Endothelial cell of umbilical vein (primary cell): ENCODE measurements around the gene RPGR. TPM values are rescaled to one million over a fixed set of nuclear protein-coding genes. Genes with fewer than 3 reads are reported as not detected.

Source experiments
- BruUV-seq: library from RNA; stranded (reverse); fragments of 400-500 nt; replicated peaks from 2 replicates; lab custom pipeline; 2021; lab: Mats Ljungman, UMichigan
- CTCF ChIA-PET: fragments of 300-600, 350-600 bp; sonication (Branson Sonifier 250); formaldehyde crosslinking; loops from one replicate; lab custom pipeline; 2021; ENCODE audit warnings: antibody characterized with exemption, inconsistent platforms; lab: Charles Lee
- POLR2A ChIA-PET: fragments of 300-600, 350-600 bp; sonication (Branson Sonifier 250); formaldehyde crosslinking; loops from one replicate; lab custom pipeline; 2021; ENCODE audit warnings: antibody characterized with exemption, inconsistent platforms; lab: Charles Lee
- DNase-seq: peaks from one replicate; pipeline ENCODE4 v3.0.0-alpha.2; 2011; ENCODE audit warnings: low read depth, low spot score
- FAIRE-seq: peaks from 2 replicates; lab custom pipeline; 2011; peaks lifted over from hg19 to GRCh38; lab: Jason Lieb, UNC
- H2AFZ ChIP-seq: 2 replicates; pipeline ENCODE4 v1.6.0; 2012; ENCODE audit warnings: low read depth, low read length, control low read depth, inconsistent platforms
- H3K27ac ChIP-seq: 2 replicates; pipeline ENCODE4 v1.5.1; 2011; ENCODE audit warnings: low read depth, mild to moderate bottlenecking, control low read depth, low read length, moderate library complexity; ENCODE audit not compliant: insufficient read depth
- H3K27me3 ChIP-seq, 2 experiments: 2 replicates each; pipeline versions ENCODE4 v1.6.0 to v1.6.1; 2011; ENCODE audit warnings: low read length in 2 of 2, mixed read lengths in 1 of 2; ENCODE audit not compliant: control insufficient read depth in 2 of 2, insufficient read depth in 2 of 2
- H3K36me3 ChIP-seq, 2 experiments: 2 replicates in 1 of 2; 3 replicates in 1 of 2; pipeline ENCODE4 v1.5.1; 2011; ENCODE audit warnings: low read length in 2 of 2, mild to moderate bottlenecking in 1 of 2, moderate library complexity in 1 of 2; ENCODE audit not compliant: control insufficient read depth in 2 of 2, insufficient read depth in 2 of 2; ENCODE audit errors: extremely low read depth in 1 of 2
- H3K4me1 ChIP-seq: 3 replicates; pipeline ENCODE4 v1.5.1; 2011; ENCODE audit warnings: mild to moderate bottlenecking, low read length; ENCODE audit not compliant: control insufficient read depth, insufficient read depth; ENCODE audit errors: extremely low read depth
- H3K4me2 ChIP-seq: 2 replicates; pipeline ENCODE4 v1.6.1; 2011; ENCODE audit warnings: low read length, control low read depth, mixed read lengths; ENCODE audit not compliant: insufficient read depth
- H3K4me3 ChIP-seq, 3 experiments: fragments of 200-600 bp in 1 of 3; sonication (generic), shearing (Covaris generic) in 1 of 3; replicated peaks in 1 of 3; 2 replicates each; pipeline ENCODE4 v1.5.1; 2011 to 2016; ENCODE audit warnings: control low read depth in 3 of 3, low read length in 3 of 3, mild to moderate bottlenecking in 2 of 3, inconsistent platforms in 1 of 3, low read depth in 1 of 3, moderate library complexity in 1 of 3; ENCODE audit not compliant: insufficient read depth in 1 of 3
- H3K79me2 ChIP-seq: 2 replicates; pipeline ENCODE4 v1.6.0; 2012; ENCODE audit warnings: low read length, inconsistent platforms; ENCODE audit not compliant: control insufficient read depth, insufficient read depth
- H3K9ac ChIP-seq: replicated peaks from 2 replicates; pipeline ENCODE3; 2011; ENCODE audit warnings: low read length, control low read depth; ENCODE audit not compliant: insufficient read depth; ENCODE audit errors: extremely low read depth
- H3K9me1 ChIP-seq: replicated peaks from 3 replicates; pipeline ENCODE4 v1.6.0; 2011; ENCODE audit warnings: mild to moderate bottlenecking, low read length; ENCODE audit not compliant: control insufficient read depth, insufficient read depth; ENCODE audit errors: extremely low read depth
- H3K9me3 ChIP-seq: replicated peaks from 2 replicates; pipeline ENCODE4 v1.5.1; 2012; ENCODE audit warnings: low read length, inconsistent platforms; ENCODE audit not compliant: control insufficient read depth, insufficient read depth
- H4K20me1 ChIP-seq: replicated peaks from 2 replicates; pipeline ENCODE3; 2011; ENCODE audit warnings: mild to moderate bottlenecking, low read length; ENCODE audit not compliant: control insufficient read depth, insufficient read depth; ENCODE audit errors: extremely low read depth
- EZH2 ChIP-seq: IDR thresholded peaks from 2 replicates; pipeline ENCODE4 v1.6.1; 2012; ENCODE audit warnings: borderline replicate concordance, low read depth, mild to moderate bottlenecking, moderate library complexity, low read length, inconsistent platforms; ENCODE audit not compliant: severe bottlenecking
- FOS ChIP-seq: IDR thresholded peaks from 2 replicates; pipeline ENCODE4 v1.6.1; 2011; ENCODE audit warnings: mild to moderate bottlenecking, low read length, moderate library complexity, borderline replicate concordance; ENCODE audit not compliant: insufficient read depth
- JUN ChIP-seq: IDR thresholded peaks from 2 replicates; pipeline ENCODE4 v1.6.1; 2011; ENCODE audit warnings: borderline replicate concordance, low read depth; ENCODE audit not compliant: insufficient read length, insufficient read depth
- MAX ChIP-seq: IDR thresholded peaks from 2 replicates; pipeline ENCODE4 v1.6.1; 2011; ENCODE audit not compliant: insufficient read depth, insufficient read length
- MYC ChIP-seq: IDR thresholded peaks from one replicate; pipeline ENCODE4 v1.6.1; 2011; ENCODE audit warnings: mild to moderate bottlenecking, low read depth, low read length
- dilution Hi-C: fragments of 300-500 bp; cut with MboI; formaldehyde crosslinking; loops from one replicate; pipeline ENCODE4 v1.15.0; 2019; ENCODE audit warnings: low sequenced_read_pairs; ENCODE audit not compliant: extremely low pct_ligation_motif_present
- intact Hi-C: fragments of 100-400 bp; cut with micrococcal nuclease; formaldehyde crosslinking; loops from one replicate; pipeline ENCODE4 v1.10.0; 2022
- polyA plus RNA-seq, 4 experiments: library from polyadenylated mRNA; depleted of rRNA in 3 of 4; stranded (reverse) in 3 of 4; unstranded in 1 of 4; fragments of >200 nt; gene quantifications; 2 replicates each; pipeline versions ENCODE4 v1.2.1 to v1.2.3, GENCODE V29; 2011 to 2012; ENCODE audit warnings: missing spikeins in 1 of 4
- total RNA-seq: library from RNA; stranded (reverse); gene quantifications from 2 replicates; pipeline ENCODE4 v1.2.3, GENCODE V29; 2021

The RPGR gene
- total and polyA plus RNA-seq, 2 donors (not counting 3 experiments of a cell fraction or from before 2014, with no cell fraction given), result 2.7 to 24.0 TPM

- TF ChIP-seq MYC (no peak), EZH2 (no peak), JUN (no peak), MAX (no peak)
- no peak overlapping the region for H3K27ac ChIP-seq
- POLR2A ChIA-PET, result no interaction called here
- FAIRE-seq (peak; percentile 15), DNase-seq (no peak)
- H3K4me2 ChIP-seq, result no peak overlapping the region
- CTCF ChIA-PET, result interaction anchor here (1.7 kb wide), 1 partner anchor 48 kb away, joined by 8 read pairs; the partner anchor contains the start of gene RPGR
- H4K20me1 ChIP-seq, result no peaks in the 10 kb centered on the region
- H3K79me2 ChIP-seq, result no peaks in the 10 kb centered on the region
- no peaks in the 10 kb centered on the region for H3K9me3 ChIP-seq
- H3K27me3 ChIP-seq, result no peaks in the 10 kb centered on the region
- no peaks in the 10 kb centered on the region for H3K9me1 ChIP-seq
- no peak overlapping the region for H3K4me3 ChIP-seq
- intact Hi-C loops (no loop called here), dilution Hi-C loops (no loop called here)
- no peak overlapping the region for H2AFZ ChIP-seq
- H3K4me1 ChIP-seq, result peaks cover 9% of the 10 kb centered on the region
- no peaks in the 10 kb centered on the region for H3K36me3 ChIP-seq
- no TSS peak for BruUV-seq
- H3K9ac ChIP-seq, result no peak overlapping the region
Observed at GRCh38 chrX:38279188-38279587, 48.1 kb downstream of the RPGR start.

- Histone ChIP-seq H3K27me3 (no peaks in the 10 kb centered on the region), H3K9me1 (no peaks in the 10 kb centered on the region), H3K9me3 (no peaks in the 10 kb centered on the region), H3K9ac (no peak overlapping the region), H3K27ac (no peak overlapping the region), H3K79me2 (no peaks in the 10 kb centered on the region), H3K36me3 (no peaks in the 10 kb centered on the region), H3K4me2 (no peak overlapping the region), H3K4me3 (no peak overlapping the region), H2AFZ (no peak overlapping the region), H4K20me1 (no peaks in the 10 kb centered on the region), H3K4me1 (peaks cover 9% of the 10 kb centered on the region)
- intact Hi-C loops, result no loop called here
- no peak for FAIRE-seq
- no TSS peak for BruUV-seq
- TF ChIP-seq FOS, result no peak
- dilution Hi-C loops, result no loop called here
- no peak for DNase-seq
- ChIA-PET CTCF (interaction anchor here (1.7 to 1.8 kb wide), 2 partner anchors 17 to 48 kb away, joined by 5 to 8 read pairs; partner anchors contain the start of gene RPGR), POLR2A (no interaction called here)
Observed at GRCh38 chrX:38278682-38279081, 48.6 kb downstream of the RPGR start.
